Spinal cord (tissue), 10 donors: ENCODE results near the gene CFAP90. TPM values are rescaled to one million over a fixed set of nuclear protein-coding genes. Genes with fewer than 3 reads are reported as not detected.

Experiments
- DNase-seq, 6 donors: peaks; one replicate each; pipeline versions ENCODE4 v3.0.0 to v3.0.0-alpha.2; 2013 to 2015; ENCODE audit warnings: low spot score in 6 of 6, low read depth in 4 of 6
- H3K27ac ChIP-seq: one replicate; pipeline ENCODE4 v1.5.1; 2013; ENCODE audit warnings: low read depth, low read length, control low read depth
- H3K27me3 ChIP-seq: one replicate; pipeline ENCODE4 v1.6.1; 2013; ENCODE audit warnings: low read length; ENCODE audit not compliant: control insufficient read depth, insufficient read depth
- H3K36me3 ChIP-seq: one replicate; pipeline ENCODE4 v1.6.1; 2013; ENCODE audit warnings: low read length; ENCODE audit not compliant: control insufficient read depth, insufficient read depth
- H3K4me1 ChIP-seq: one replicate; pipeline ENCODE4 v1.6.1; 2013; ENCODE audit warnings: low read length; ENCODE audit not compliant: control insufficient read depth, insufficient read depth
- H3K4me3 ChIP-seq: one replicate; pipeline ENCODE4 v1.5.1; 2013; ENCODE audit warnings: low read depth, low read length, control low read depth
- H3K9me3 ChIP-seq: one replicate; pipeline ENCODE4 v1.6.1; 2013; ENCODE audit warnings: low read length; ENCODE audit not compliant: control insufficient read depth, insufficient read depth
- WGBS: methylation state at CpG from one replicate; pipeline ENCODE4 v1.1.5; 2013; ENCODE audit warnings: missing lambda C conversion rate; ENCODE audit not compliant: insufficient coverage; 5-methylcytosine and 5-hydroxymethylcytosine counted together
- polyA plus RNA-seq, 2 donors: library from polyadenylated mRNA; unstranded; fragments of 120-200 nt; gene quantifications; one replicate each; pipeline ENCODE4 v1.2.1, GENCODE V29; 2013; ENCODE audit not compliant: insufficient read length in 2 of 2
- total RNA-seq, 2 donors: library from RNA; depleted of rRNA in 1 of 2; stranded (reverse); fragments of 120-200 nt in 1 of 2; fragments of >200 nt in 1 of 2; gene quantifications; one replicate each; pipeline versions ENCODE4 v1.2.3 to v1.2.4, GENCODE V29; 2013 to 2014
- donor health status: healthy.

The CFAP90 gene
- total and polyA plus RNA-seq, 4 donors = 3.6 to 38.4 (median 22.8) TPM

DNA sequence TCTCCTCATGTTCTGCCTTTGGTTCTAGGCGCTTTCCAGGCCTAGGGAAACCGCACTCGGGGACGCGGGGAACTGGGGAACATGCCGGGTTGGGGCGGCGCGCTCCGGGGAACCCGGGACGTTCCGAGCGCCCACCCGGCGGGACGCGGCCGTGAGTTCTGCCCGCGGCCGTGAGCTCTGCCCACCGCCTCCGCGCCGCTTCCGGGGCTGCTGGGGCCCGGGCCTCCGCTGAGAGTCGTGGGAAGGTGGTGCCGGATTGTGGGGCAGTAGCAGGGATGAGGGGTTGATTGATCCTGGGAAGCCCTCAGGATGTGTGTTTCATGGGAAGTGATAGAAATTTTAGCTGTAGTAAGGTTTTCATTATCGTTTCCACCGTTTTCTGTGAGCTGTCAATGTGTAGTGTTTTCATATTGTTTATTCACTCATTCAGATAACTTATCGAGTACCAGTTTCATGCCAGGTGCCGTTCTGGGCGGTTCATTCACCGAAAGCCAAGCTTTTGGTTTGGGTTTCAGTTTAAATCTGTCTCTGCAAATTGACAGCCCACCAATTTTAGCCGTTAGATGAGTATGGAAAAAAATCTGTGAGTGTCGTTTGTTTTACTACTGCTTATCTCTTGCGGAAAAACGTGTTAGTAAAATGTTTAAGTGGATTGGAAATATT, 18.7 kb upstream of the CFAP90 start:
- no peaks in the 10 kb centered on the region for H3K9me3 ChIP-seq
- H3K4me3 ChIP-seq = peak overlapping the region; percentile 81
- WGBS = under 1% methylated on average over 34 of the region's 41 CpGs
- no peak overlapping the region for H3K27ac ChIP-seq
- peak in 1 of 6 donors; percentile 20 for DNase-seq
- no peaks in the 10 kb centered on the region for H3K36me3 ChIP-seq
- H3K4me1 ChIP-seq = no peaks in the 10 kb centered on the region
- H3K27me3 ChIP-seq = no peaks in the 10 kb centered on the region

DNA sequence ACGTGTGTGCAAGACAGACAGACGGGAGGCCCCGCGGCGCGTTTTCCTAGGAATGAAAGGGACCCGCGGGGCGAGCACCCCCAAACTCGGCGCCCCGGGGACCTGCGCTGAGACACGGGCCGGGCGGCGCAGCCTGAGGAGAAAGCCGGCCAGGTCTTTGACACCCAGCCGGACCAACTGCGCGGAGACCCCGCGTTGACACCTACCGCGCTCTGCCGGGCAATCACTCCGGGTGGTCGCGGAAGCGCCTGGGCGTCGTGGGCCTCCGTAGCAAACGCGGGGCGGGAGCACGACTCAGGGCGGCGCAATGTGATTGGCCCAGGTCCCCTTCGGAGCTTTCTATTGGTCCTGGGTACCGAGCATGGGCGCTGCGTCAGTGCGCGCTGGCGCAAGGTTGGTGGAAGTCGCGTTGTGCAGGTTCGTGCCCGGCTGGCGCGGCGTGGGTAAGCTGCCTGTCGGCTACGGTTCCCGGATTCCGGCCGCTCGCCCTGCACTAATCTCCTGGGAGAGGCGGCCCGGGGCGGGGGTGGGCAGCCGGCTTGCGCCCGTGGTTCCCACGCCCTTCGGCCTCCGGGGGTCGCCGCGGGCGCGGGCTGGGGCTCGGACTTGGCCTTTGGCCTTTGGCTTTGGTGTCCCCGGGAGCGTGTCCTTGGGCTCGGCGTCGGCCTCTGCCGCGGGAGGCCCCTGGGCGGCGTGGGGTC, 18.0 kb upstream of the CFAP90 start, which contains the start of the genes FASTKD3 and MTRR:
FASTKD3 (minus strand) TSS at position 259 of the 701 bp plus-strand sequence. CDS start 948 bp downstream, outside the sequence.
MTRR (plus strand) TSS at position 376 of the 701 bp plus-strand sequence. CDS start 1,647 bp downstream, outside the sequence.
- no peaks in the 10 kb centered on the region for H3K36me3 ChIP-seq
- DNase-seq = peak; percentile 81 to 98 (median 90)
- no peaks in the 10 kb centered on the region for H3K9me3 ChIP-seq
- WGBS = 0% methylated on average over 83 of the region's 83 CpGs
- no peaks in the 10 kb centered on the region for H3K27me3 ChIP-seq
- peak within 1 kb of the TSS; percentile 33 for H3K27ac ChIP-seq
- H3K4me1 ChIP-seq = no peaks in the 10 kb centered on the region
- peak within 1 kb of the TSS; percentile 81 for H3K4me3 ChIP-seq

DNA sequence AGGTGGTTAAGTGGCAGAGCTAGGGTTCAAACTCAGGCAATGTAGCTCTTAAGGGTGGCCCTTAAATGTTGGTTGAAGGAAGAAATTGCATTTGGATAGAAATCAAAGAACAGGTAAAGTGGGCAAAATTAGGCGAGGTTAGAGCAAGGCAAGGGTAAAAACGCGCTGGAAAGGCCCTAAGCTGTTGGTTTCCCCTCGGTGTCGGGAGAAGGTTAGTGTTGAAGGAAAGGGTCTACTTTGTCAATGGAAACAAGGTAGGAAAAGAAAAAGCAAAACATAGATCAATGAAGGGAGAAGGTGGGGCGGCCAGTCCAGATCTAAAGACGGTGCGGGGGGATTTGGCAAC, 17.5 kb upstream of the CFAP90 start:
- H3K9me3 ChIP-seq = no peaks in the 10 kb centered on the region
- no peaks in the 10 kb centered on the region for H3K27me3 ChIP-seq
- whole genome bisulfite sequencing = 0% methylated on average over 8 of the region's 8 CpGs
- no peaks in the 10 kb centered on the region for H3K4me1 ChIP-seq
- peak overlapping the region; percentile 33 for H3K27ac ChIP-seq
- peak overlapping the region; percentile 81 for H3K4me3 ChIP-seq
- H3K36me3 ChIP-seq = peaks cover 3% of the 10 kb centered on the region
- DNase-seq = no peak

DNA sequence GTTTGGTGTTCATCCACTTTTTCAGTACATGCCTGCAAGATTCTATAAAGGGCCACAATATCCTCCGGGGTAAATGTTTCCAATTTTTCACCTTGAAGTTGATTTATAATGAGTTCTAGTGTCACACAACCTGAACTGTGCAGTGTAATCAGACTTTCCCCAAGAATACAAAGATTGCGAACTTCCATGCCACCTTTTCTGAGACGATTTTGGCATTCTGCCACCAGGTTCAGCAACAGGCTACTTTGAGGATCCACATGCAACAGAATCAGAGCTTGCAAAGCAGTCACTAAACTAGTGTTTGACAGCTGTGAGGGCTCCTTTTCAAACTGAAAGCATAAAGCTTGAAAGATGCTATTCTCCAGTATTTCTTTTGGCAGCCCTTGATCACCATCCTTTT, 16.3 kb upstream of the CFAP90 start:
- H3K4me3 ChIP-seq = no peak overlapping the region
- H3K27me3 ChIP-seq = no peaks in the 10 kb centered on the region
- H3K4me1 ChIP-seq = no peaks in the 10 kb centered on the region
- no peaks in the 10 kb centered on the region for H3K9me3 ChIP-seq
- peak in 1 of 6 donors; percentile 21 for DNase-seq
- H3K27ac ChIP-seq = no peak overlapping the region
- H3K36me3 ChIP-seq = peaks cover 3% of the 10 kb centered on the region
- WGBS = 77% methylated on average over 2 of the region's 3 CpGs

GRCh38 chr5:7866196-7866595, 15.3 kb upstream of the CFAP90 start:
- no peaks in the 10 kb centered on the region for H3K9me3 ChIP-seq
- H3K27me3 ChIP-seq = no peaks in the 10 kb centered on the region
- no peak for DNase-seq
- no peaks in the 10 kb centered on the region for H3K4me1 ChIP-seq
- H3K4me3 ChIP-seq = no peak overlapping the region
- peaks cover 6% of the 10 kb centered on the region for H3K36me3 ChIP-seq
- 100% methylated on average over 1 of the region's 2 CpGs for WGBS
- no peak overlapping the region for H3K27ac ChIP-seq

GRCh38 chr5:7857926-7858632, 7.1 kb upstream of the CFAP90 start:
- H3K27ac ChIP-seq = no peak overlapping the region
- H3K9me3 ChIP-seq = no peaks in the 10 kb centered on the region
- DNase-seq = no peak
- H3K27me3 ChIP-seq = no peaks in the 10 kb centered on the region
- WGBS = no CpG with 5 or more reads among the region's 9 CpGs
- H3K4me3 ChIP-seq = no peak overlapping the region
- H3K36me3 ChIP-seq = peaks cover 10% of the 10 kb centered on the region
- H3K4me1 ChIP-seq = no peaks in the 10 kb centered on the region

DNA sequence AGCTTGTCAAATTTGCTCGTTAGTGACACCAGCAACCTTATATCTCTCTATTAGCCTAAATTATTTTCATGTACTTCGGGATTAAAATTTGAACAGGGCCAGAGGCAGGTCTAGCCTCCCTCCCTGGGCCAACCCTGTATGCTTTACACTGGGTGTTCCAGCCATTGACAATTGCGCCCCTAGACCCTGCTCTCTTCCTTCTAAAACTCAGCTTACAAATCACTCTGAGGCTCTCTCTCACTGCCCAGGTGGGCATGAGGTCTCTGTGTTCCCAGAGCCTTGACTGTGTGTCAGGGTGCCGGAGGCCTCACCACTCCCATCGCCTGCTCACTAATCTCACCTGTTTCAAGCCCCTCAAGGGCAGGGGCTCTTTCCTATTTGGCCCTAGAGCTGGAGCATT, 6.4 kb upstream of the CFAP90 start:
- Histone ChIP-seq H3K4me3 (no peak overlapping the region), H3K27me3 (no peaks in the 10 kb centered on the region), H3K27ac (no peak overlapping the region), H3K36me3 (peaks cover 10% of the 10 kb centered on the region), H3K9me3 (no peaks in the 10 kb centered on the region), H3K4me1 (no peaks in the 10 kb centered on the region)
- no peak for DNase-seq
- WGBS = 79% methylated on average over 5 of the region's 5 CpGs

- Histone ChIP-seq H3K4me3 (no peak overlapping the region), H3K9me3 (no peaks in the 10 kb centered on the region), H3K27ac (no peak overlapping the region), H3K36me3 (peaks cover 9% of the 10 kb centered on the region), H3K27me3 (no peaks in the 10 kb centered on the region), H3K4me1 (no peaks in the 10 kb centered on the region)
- DNase-seq = peak in 2 of 6 donors; percentile 78 to 94
- WGBS = no CpG with 5 or more reads among the region's 2 CpGs
Measured at GRCh38 chr5:7856855-7857254, 5.9 kb upstream of the CFAP90 start.

GRCh38 chr5:7855611-7856010, 4.7 kb upstream of the CFAP90 start:
- H3K4me1 ChIP-seq = peaks cover 6% of the 10 kb centered on the region
- WGBS = 63% methylated on average over 2 of the region's 3 CpGs
- H3K27me3 ChIP-seq = no peaks in the 10 kb centered on the region
- H3K9me3 ChIP-seq = no peaks in the 10 kb centered on the region
- H3K4me3 ChIP-seq = no peak overlapping the region
- H3K36me3 ChIP-seq = peaks cover 8% of the 10 kb centered on the region
- DNase-seq = no peak
- H3K27ac ChIP-seq = no peak overlapping the region
